ENCODE measurements around the gene SNX33.

DNA sequence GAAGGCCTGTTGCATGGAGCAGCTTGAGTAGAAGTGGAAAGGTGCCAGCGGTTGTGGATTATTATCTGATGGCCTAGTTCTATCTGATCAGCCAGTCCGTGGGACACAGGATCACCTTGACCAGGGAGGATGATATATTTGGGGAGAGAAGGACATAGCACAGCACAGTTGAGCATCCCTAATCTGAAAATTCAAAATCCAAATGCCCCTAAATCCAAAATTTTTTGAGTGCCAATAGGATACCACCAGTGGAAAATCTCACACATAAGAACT lies 58.9 kb downstream of the SNX33 start:
- TF ChIP-seq CTCF (IDR thresholded peaks at IDR 0.05) (no peak), EP300 (IDR thresholded peaks at IDR 0.05) (no peak)
